ENCODE results near the gene RIOK2.

- no peak for TF ChIP-seq POLR2A (IDR thresholded peaks at IDR 0.05)
- no peak for TF ChIP-seq POLR2AphosphoS5 (IDR thresholded peaks at IDR 0.05)
- TF ChIP-seq CTCF (IDR thresholded peaks at IDR 0.05), result no peak
These were observed 25.7 kb upstream of the RIOK2 start for GRCh38 chr5:97208714-97209113.
